Thyroid gland (tissue), 4 donors: ENCODE data around the gene ITGBL1. TPM values are rescaled to one million over a fixed set of nuclear protein-coding genes. Genes with fewer than 3 reads are reported as not detected.

Experiments used
- DNase-seq, 2 donors: peaks; one replicate each; pipeline ENCODE4 v3.0.0-alpha.2; 2019
- H3K27ac ChIP-seq, 3 donors: fragments of 200-600 bp; sonication (generic); 1 replicate in 2 of 3; 2 replicates in 1 of 3; pipeline ENCODE4 v1.5.1; 2016 to 2019; ENCODE audit warnings: mild to moderate bottlenecking in 1 of 3, moderate library complexity in 1 of 3
- H3K27me3 ChIP-seq: fragments of 200-600 bp; sonication (generic); one replicate; pipeline ENCODE4 v1.5.1; 2019
- H3K36me3 ChIP-seq, 2 donors: fragments of 200-600 bp; sonication (generic); one replicate each; pipeline ENCODE4 v1.5.1; 2016 to 2019
- H3K4me1 ChIP-seq, 2 donors: fragments of 200-600 bp; sonication (generic); one replicate each; pipeline ENCODE4 v1.5.1; 2017 to 2019
- H3K4me3 ChIP-seq, 3 donors: fragments of 200-600 bp; sonication (generic); replicated peaks in 1 of 3; 1 replicate in 2 of 3; 2 replicates in 1 of 3; pipeline ENCODE4 v1.5.1; 2016; ENCODE audit warnings: mild to moderate bottlenecking in 1 of 3
- H3K9me3 ChIP-seq: fragments of 200-600 bp; sonication (generic); one replicate; pipeline ENCODE4 v1.5.1; 2017
- POLR2A ChIP-seq, 2 donors: fragments of 450-650 bp; IDR thresholded peaks; one replicate each; pipeline ENCODE4 v1.6.1; 2017; ENCODE audit warnings: antibody characterized with exemption in 2 of 2, mild to moderate bottlenecking in 2 of 2, moderate library complexity in 1 of 2
- WGBS, 2 donors: methylation state at CpG; one replicate each; pipeline ENCODE4 v1.1.5; 2017; 5-methylcytosine and 5-hydroxymethylcytosine counted together
- intact Hi-C: fragments of 100-400 bp; cut with DNase I; formaldehyde crosslinking; loops from one replicate; pipeline ENCODE4 v1.15.1; 2023
- total RNA-seq, 4 donors: library from RNA; depleted of rRNA; stranded (reverse); fragments of >200 nt; gene quantifications; one replicate each; pipeline ENCODE4 v1.2.3, GENCODE V29; 2016
- TF ChIP-seq, protein P1 (sequence below), 6 experiments: fragments of 200-600 bp in 3 of 6; fragments of 450-650 bp in 3 of 6; sonication (generic) in 3 of 6; IDR thresholded peaks; one replicate each; pipeline ENCODE4 v1.5.1; 2016 to 2019; ENCODE audit warnings: antibody characterized with exemption in 6 of 6, mild to moderate bottlenecking in 2 of 6, inconsistent platforms in 1 of 6, moderate library complexity in 1 of 6

Gene ITGBL1
- total RNA-seq, 4 donors from 2014 or later = 3.4 to 20.6 (median 4.5) TPM

DNA sequence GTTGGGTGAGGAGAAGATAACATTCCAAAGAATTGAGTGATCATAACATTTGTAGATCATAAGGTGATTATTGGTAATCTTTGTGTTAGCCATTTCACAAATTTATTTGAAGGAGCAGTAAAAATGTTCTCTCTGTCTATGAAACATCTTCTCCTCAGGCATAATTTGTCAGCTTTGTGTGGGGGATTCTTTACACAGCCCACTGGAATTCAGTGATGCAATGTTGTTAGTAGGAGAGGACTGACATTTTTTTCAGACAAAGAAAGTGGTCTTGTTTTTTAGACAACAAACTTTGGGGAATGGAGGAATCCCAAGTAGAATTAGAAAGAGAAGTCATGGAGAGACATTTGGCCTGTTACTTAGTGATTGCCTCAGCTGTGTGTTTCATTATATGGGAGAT lies 100.3 kb downstream of the ITGBL1 start:
- Histone ChIP-seq H3K4me3 (no peak overlapping the region), H3K9me3 (no peaks in the 10 kb centered on the region), H3K36me3 (no peaks in the 10 kb centered on the region), H3K27ac (no peak overlapping the region), H3K27me3 (no peaks in the 10 kb centered on the region), H3K4me1 (no peaks in the 10 kb centered on the region)
- TF ChIP-seq, protein P1, sequence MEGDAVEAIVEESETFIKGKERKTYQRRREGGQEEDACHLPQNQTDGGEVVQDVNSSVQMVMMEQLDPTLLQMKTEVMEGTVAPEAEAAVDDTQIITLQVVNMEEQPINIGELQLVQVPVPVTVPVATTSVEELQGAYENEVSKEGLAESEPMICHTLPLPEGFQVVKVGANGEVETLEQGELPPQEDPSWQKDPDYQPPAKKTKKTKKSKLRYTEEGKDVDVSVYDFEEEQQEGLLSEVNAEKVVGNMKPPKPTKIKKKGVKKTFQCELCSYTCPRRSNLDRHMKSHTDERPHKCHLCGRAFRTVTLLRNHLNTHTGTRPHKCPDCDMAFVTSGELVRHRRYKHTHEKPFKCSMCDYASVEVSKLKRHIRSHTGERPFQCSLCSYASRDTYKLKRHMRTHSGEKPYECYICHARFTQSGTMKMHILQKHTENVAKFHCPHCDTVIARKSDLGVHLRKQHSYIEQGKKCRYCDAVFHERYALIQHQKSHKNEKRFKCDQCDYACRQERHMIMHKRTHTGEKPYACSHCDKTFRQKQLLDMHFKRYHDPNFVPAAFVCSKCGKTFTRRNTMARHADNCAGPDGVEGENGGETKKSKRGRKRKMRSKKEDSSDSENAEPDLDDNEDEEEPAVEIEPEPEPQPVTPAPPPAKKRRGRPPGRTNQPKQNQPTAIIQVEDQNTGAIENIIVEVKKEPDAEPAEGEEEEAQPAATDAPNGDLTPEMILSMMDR (IDR thresholded peaks at IDR 0.05) = no peak
- no peak for TF ChIP-seq POLR2A (IDR thresholded peaks at IDR 0.05)
- DNase-seq = no peak
- intact Hi-C loops = no loop called here

DNA sequence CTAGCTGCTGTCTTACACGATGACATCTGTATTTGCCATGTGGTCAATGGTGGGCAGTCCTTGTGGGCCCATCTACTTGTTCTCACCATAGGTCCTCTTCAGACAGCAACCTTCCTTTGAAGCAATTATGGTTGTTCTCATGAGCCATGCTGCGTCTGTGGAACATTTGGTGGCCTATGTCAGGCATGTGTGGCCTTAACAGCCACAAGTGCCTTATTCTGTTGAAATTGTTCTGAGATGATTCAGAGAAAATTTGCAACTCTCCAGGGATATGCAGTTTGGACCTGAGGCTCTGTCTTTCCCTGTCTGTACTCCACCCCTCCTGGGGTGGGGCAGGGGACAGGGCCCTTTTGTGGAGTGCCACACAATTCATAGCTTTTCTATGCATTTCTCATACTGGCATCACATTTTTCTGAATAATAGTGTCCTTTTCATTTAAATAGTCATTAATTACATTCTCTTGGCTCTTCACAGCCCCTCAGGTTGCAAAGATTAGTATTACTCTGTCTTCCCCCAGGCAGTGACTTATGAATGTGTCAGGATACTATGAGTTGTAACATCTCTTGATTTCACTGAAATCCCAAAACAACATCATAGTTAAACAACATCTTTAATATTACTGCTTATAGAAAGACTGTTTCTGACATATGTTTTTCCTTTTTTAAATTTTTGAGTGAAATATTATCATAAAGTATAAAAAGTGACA lies 102.1 kb downstream of the ITGBL1 start:
- intact Hi-C loops = no loop called here
- Histone ChIP-seq H3K36me3 (no peaks in the 10 kb centered on the region), H3K4me3 (no peak overlapping the region), H3K9me3 (no peaks in the 10 kb centered on the region), H3K4me1 (no peaks in the 10 kb centered on the region), H3K27me3 (no peaks in the 10 kb centered on the region), H3K27ac (no peak overlapping the region)
- TF ChIP-seq, protein P1 (IDR thresholded peaks at IDR 0.05) = no peak
- TF ChIP-seq POLR2A (IDR thresholded peaks at IDR 0.05) = no peak
- 93 to 94% methylated on average over 2 of the region's 2 CpGs for WGBS, 2 donors
- DNase-seq = no peak

DNA sequence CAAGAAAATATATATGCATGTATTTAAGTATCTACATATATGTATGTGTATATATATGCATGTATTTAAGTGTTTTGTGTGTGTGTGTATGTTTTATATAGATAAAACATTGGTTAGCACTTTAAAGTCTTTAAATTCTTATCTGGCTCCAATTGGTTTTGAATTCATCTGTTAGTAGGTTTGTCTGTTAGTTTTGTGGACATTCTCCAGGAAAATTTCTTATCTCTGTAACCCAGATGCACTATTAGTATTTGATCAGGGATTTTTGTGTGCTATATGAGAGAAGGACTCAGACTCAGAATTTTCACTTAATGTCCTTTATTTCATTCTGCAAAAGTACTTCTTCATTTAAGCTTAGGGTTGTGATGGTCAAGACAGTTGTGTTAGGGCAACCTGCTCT lies 103.1 kb downstream of the ITGBL1 start:
- Histone ChIP-seq H3K36me3 (no peaks in the 10 kb centered on the region), H3K4me3 (no peak overlapping the region), H3K27ac (no peak overlapping the region), H3K9me3 (no peaks in the 10 kb centered on the region), H3K27me3 (no peaks in the 10 kb centered on the region), H3K4me1 (no peaks in the 10 kb centered on the region)
- TF ChIP-seq, protein P1 (IDR thresholded peaks at IDR 0.05) = no peak
- no peak for TF ChIP-seq POLR2A (IDR thresholded peaks at IDR 0.05)
- intact Hi-C loops = no loop called here
- DNase-seq = no peak

DNA sequence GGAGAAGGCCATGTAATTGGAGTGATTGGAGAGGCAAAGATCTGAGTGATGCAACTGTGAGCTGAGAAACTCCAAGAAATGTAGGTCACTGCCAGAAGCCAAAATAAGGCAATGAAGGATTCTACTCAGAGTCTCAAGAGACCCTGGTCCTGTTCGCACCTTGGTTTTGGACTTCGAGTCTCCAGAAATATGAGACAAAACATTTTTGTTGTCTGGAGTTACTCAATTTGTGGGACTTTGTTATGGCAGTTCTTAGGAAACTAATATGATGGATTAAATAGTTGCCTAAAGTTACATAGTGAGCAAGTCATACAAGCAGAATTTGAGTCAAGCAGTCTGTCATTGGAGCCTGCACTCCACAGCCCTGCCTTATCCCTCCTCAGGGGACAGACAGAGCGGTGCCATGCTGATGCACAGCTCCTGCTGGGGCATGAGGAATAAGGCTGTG lies 104.2 kb downstream of the ITGBL1 start:
- Histone ChIP-seq H3K4me3 (no peak overlapping the region), H3K27me3 (no peaks in the 10 kb centered on the region), H3K36me3 (no peaks in the 10 kb centered on the region), H3K4me1 (no peaks in the 10 kb centered on the region), H3K9me3 (no peaks in the 10 kb centered on the region), H3K27ac (no peak overlapping the region)
- WGBS, 2 donors = 84 to 85% methylated on average over 3 of the region's 3 CpGs
- intact Hi-C loops = no loop called here
- DNase-seq = no peak
- TF ChIP-seq, protein P1 (IDR thresholded peaks at IDR 0.05) = no peak
- no peak for TF ChIP-seq POLR2A (IDR thresholded peaks at IDR 0.05)

DNA sequence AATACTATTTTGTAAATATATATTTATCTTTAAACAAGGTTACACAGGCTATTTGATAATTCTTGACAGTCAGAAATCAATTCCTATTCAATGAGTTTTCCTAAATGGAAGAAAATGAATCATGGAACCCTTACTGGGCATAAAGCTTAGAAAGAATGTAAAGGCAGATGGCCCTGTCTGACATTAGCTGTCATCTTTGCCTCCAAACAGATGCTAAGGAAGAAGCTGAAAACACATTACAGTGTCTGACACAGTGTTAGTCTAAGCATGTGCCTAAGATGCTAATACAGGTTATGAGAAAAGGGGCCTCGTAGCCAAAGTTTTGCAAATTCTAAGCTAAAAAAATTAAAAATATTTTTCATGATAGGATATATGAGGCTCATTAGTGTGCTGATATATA lies 112.8 kb downstream of the ITGBL1 start:
- Histone ChIP-seq H3K4me3 (no peak overlapping the region), H3K4me1 (peaks cover under 1 to 2% of the 10 kb centered on the region in 2 donors), H3K27ac (no peak overlapping the region), H3K27me3 (no peaks in the 10 kb centered on the region), H3K9me3 (no peaks in the 10 kb centered on the region), H3K36me3 (no peaks in the 10 kb centered on the region)
- intact Hi-C loops = no loop called here
- no peak for DNase-seq
- WGBS, 2 donors = 94 to 95% methylated on average over 1 of the region's 1 CpG
- no peak for TF ChIP-seq POLR2A (IDR thresholded peaks at IDR 0.05)
- TF ChIP-seq, protein P1 (IDR thresholded peaks at IDR 0.05) = no peak
